ENCODE data around the gene ITGB7.

DNA sequence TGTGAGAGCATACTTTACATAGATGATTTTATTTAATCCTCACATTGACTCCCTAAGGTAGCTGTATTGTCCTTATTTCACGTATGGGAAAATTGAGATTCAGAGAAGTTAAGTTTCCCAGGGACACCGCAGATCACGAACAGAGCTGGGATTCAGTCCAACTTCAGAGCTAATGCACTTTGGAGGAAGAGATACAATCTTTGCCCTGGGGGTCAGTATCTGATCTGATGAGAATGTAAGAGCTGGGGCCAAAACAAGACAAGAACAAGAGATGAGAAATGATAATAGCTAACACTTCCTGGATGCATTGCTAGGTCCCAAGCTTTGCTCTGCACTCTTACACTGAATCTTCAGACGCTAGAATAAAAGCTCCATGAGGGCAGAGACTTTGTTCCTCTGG is 20.3 kb downstream of the ITGB7 start:
- TF ChIP-seq JUN (CRISPR knock-in tag; IDR thresholded peaks at IDR 0.05) (no peak), TEAD4 (CRISPR knock-in tag; IDR thresholded peaks at IDR 0.05) (no peak), ZNF317 (CRISPR knock-in tag; IDR thresholded peaks at IDR 0.05; ENCODE audit: borderline replicate concordance, low read depth) (no peak), GABPB1 (CRISPR knock-in tag; IDR thresholded peaks at IDR 0.05) (no peak), CREB1 (CRISPR knock-in tag; IDR thresholded peaks at IDR 0.05) (no peak), SP1 (CRISPR knock-in tag; conservative IDR thresholded peaks at IDR 0.05) (no peak), ZNF423 (CRISPR knock-in tag; IDR thresholded peaks at IDR 0.05) (no peak), ELF4 (CRISPR knock-in tag; IDR thresholded peaks at IDR 0.05; ENCODE audit: low read depth) (no peak), ZNF263 (CRISPR knock-in tag; IDR thresholded peaks at IDR 0.05; ENCODE audit: low read depth) (no peak)
- TF ChIP-seq, protein P1, sequence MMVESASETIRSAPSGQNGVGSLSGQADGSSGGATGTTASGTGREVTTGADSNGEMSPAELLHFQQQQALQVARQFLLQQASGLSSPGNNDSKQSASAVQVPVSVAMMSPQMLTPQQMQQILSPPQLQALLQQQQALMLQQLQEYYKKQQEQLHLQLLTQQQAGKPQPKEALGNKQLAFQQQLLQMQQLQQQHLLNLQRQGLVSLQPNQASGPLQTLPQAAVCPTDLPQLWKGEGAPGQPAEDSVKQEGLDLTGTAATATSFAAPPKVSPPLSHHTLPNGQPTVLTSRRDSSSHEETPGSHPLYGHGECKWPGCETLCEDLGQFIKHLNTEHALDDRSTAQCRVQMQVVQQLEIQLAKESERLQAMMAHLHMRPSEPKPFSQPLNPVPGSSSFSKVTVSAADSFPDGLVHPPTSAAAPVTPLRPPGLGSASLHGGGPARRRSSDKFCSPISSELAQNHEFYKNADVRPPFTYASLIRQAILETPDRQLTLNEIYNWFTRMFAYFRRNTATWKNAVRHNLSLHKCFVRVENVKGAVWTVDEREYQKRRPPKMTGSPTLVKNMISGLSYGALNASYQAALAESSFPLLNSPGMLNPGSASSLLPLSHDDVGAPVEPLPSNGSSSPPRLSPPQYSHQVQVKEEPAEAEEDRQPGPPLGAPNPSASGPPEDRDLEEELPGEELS (CRISPR knock-in tag; IDR thresholded peaks at IDR 0.05): no peak
- TF ChIP-seq, protein P2, sequence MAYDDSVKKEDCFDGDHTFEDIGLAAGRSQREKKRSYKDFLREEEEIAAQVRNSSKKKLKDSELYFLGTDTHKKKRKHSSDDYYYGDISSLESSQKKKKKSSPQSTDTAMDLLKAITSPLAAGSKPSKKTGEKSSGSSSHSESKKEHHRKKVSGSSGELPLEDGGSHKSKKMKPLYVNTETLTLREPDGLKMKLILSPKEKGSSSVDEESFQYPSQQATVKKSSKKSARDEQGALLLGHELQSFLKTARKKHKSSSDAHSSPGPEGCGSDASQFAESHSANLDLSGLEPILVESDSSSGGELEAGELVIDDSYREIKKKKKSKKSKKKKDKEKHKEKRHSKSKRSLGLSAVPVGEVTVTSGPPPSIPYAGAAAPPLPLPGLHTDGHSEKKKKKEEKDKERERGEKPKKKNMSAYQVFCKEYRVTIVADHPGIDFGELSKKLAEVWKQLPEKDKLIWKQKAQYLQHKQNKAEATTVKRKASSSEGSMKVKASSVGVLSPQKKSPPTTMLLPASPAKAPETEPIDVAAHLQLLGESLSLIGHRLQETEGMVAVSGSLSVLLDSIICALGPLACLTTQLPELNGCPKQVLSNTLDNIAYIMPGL (CRISPR knock-in tag; IDR thresholded peaks at IDR 0.05): no peak
- TF ChIP-seq, protein P3, sequence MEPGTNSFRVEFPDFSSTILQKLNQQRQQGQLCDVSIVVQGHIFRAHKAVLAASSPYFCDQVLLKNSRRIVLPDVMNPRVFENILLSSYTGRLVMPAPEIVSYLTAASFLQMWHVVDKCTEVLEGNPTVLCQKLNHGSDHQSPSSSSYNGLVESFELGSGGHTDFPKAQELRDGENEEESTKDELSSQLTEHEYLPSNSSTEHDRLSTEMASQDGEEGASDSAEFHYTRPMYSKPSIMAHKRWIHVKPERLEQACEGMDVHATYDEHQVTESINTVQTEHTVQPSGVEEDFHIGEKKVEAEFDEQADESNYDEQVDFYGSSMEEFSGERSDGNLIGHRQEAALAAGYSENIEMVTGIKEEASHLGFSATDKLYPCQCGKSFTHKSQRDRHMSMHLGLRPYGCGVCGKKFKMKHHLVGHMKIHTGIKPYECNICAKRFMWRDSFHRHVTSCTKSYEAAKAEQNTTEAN (CRISPR knock-in tag; IDR thresholded peaks at IDR 0.05): no peak
- TF ChIP-seq, protein P4, sequence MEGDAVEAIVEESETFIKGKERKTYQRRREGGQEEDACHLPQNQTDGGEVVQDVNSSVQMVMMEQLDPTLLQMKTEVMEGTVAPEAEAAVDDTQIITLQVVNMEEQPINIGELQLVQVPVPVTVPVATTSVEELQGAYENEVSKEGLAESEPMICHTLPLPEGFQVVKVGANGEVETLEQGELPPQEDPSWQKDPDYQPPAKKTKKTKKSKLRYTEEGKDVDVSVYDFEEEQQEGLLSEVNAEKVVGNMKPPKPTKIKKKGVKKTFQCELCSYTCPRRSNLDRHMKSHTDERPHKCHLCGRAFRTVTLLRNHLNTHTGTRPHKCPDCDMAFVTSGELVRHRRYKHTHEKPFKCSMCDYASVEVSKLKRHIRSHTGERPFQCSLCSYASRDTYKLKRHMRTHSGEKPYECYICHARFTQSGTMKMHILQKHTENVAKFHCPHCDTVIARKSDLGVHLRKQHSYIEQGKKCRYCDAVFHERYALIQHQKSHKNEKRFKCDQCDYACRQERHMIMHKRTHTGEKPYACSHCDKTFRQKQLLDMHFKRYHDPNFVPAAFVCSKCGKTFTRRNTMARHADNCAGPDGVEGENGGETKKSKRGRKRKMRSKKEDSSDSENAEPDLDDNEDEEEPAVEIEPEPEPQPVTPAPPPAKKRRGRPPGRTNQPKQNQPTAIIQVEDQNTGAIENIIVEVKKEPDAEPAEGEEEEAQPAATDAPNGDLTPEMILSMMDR (IDR thresholded peaks at IDR 0.05): no peak
- TF ChIP-seq, protein P5, sequence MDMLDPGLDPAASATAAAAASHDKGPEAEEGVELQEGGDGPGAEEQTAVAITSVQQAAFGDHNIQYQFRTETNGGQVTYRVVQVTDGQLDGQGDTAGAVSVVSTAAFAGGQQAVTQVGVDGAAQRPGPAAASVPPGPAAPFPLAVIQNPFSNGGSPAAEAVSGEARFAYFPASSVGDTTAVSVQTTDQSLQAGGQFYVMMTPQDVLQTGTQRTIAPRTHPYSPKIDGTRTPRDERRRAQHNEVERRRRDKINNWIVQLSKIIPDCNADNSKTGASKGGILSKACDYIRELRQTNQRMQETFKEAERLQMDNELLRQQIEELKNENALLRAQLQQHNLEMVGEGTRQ (CRISPR knock-in tag; IDR thresholded peaks at IDR 0.05): no peak

Data from WTC11 (cell line).